DOHH2 (cell line): ENCODE results near the gene STAG1.

ENCODE experiments used
- EZH2phosphoT487 ChIP-seq: fragments of 200-600 bp; sonication (generic); IDR thresholded peaks from 2 replicates; pipeline ENCODE4 v1.6.1; 2017; ENCODE audit warnings: borderline replicate concordance, mild to moderate bottlenecking, antibody characterized with exemption, low read length, moderate library complexity, mixed read lengths
- TF ChIP-seq, protein P1 (sequence below): fragments of 200-600 bp; sonication (generic); IDR thresholded peaks from one replicate; pipeline ENCODE4 v1.5.1; 2014; ENCODE audit warnings: antibody characterized with exemption, mild to moderate bottlenecking, low read depth, low read length; ENCODE audit not compliant: poor library complexity, severe bottlenecking

DNA sequence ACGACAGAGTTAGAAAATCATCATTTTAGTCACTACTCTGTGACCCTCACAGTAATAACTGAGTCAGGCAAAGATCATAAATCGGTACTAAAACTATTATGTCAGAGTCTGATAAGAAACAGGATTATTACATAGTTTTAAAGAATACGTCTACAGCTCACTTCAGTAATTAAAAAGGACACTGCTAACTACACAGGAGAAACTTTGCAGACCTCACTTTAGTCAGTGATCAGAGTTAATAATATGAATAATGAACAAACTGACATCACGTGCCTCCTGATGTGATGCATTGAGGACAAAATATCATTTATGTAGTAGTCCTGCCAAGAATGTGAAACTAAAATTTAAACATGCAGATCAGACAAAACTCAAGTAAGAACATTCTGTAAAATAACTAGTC, 339.9 kb downstream of the STAG1 start:
- TF ChIP-seq, protein P1, sequence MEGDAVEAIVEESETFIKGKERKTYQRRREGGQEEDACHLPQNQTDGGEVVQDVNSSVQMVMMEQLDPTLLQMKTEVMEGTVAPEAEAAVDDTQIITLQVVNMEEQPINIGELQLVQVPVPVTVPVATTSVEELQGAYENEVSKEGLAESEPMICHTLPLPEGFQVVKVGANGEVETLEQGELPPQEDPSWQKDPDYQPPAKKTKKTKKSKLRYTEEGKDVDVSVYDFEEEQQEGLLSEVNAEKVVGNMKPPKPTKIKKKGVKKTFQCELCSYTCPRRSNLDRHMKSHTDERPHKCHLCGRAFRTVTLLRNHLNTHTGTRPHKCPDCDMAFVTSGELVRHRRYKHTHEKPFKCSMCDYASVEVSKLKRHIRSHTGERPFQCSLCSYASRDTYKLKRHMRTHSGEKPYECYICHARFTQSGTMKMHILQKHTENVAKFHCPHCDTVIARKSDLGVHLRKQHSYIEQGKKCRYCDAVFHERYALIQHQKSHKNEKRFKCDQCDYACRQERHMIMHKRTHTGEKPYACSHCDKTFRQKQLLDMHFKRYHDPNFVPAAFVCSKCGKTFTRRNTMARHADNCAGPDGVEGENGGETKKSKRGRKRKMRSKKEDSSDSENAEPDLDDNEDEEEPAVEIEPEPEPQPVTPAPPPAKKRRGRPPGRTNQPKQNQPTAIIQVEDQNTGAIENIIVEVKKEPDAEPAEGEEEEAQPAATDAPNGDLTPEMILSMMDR, result no peak
- TF ChIP-seq EZH2phosphoT487, result no peak
